GM19239 (cell line): ENCODE measurements around the gene HTT-AS.
"Not testable (repeated sequence)": the region's sequence is repeated elsewhere in the genome, so short reads cannot be mapped to it uniquely, and the experiment has no call there.

Experiments used
- DNase-seq: peaks from one replicate; pipeline ENCODE4 v3.0.0; 2011; ENCODE audit warnings: low spot score; ENCODE audit not compliant: insufficient read length
- FAIRE-seq: peaks from 2 replicates; lab custom pipeline; 2011; peaks lifted over from hg19 to GRCh38; lab: Jason Lieb, UNC

Gene HTT-AS

DNA sequence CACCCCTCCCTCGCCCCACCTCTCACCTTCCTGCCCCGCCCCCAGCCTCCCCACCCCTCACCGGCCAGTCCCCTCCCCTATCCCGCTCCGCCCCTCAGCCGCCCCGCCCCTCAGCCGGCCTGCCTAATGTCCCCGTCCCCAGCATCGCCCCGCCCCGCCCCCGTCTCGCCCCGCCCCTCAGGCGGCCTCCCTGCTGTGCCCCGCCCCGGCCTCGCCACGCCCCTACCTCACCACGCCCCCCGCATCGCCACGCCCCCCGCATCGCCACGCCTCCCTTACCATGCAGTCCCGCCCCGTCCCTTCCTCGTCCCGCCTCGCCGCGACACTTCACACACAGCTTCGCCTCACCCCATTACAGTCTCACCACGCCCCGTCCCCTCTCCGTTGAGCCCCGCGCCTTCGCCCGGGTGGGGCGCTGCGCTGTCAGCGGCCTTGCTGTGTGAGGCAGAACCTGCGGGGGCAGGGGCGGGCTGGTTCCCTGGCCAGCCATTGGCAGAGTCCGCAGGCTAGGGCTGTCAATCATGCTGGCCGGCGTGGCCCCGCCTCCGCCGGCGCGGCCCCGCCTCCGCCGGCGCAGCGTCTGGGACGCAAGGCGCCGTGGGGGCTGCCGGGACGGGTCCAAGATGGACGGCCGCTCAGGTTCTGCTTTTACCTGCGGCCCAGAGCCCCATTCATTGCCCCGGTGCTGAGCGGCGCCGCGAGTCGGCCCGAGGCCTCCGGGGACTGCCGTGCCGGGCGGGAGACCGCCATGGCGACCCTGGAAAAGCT lies at the start of gene HTT-AS, which contains the start of gene HTT:
Gene HTT-AS, minus strand, starts transcription at position 461 of the 768 bp plus-strand sequence.
Gene HTT, plus strand, starts transcription at position 604 of the 768 bp plus-strand sequence. Its CDS starts 145 bp downstream, at position 749.
- FAIRE-seq: peak; percentile 84
- peak; percentile 82 for DNase-seq

DNA sequence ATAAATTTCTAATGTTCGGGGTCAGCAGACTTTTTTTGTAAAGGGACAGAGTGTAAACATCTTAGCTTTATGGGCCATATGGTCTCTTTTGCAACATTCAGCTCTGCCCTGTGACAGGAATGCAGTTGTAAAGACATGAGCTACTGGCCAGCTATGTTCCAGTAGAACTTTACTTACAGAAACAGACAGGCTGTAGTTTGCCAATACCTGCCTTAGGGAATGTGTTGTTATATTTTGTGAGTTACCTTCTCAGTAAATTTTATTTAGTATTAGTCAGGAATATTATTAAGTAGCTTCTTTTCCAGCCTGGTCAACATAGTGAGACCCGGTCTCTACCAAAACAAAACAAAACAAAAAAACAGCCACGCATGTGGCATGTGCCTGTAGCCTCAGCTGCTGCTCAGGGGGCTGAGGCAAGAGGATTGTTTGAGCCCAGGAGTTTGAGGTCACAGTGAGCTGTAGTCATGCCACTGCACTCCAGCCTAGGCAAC lies 48.9 kb upstream of the HTT-AS start:
- FAIRE-seq (no peak), DNase-seq (no peak)

DNA sequence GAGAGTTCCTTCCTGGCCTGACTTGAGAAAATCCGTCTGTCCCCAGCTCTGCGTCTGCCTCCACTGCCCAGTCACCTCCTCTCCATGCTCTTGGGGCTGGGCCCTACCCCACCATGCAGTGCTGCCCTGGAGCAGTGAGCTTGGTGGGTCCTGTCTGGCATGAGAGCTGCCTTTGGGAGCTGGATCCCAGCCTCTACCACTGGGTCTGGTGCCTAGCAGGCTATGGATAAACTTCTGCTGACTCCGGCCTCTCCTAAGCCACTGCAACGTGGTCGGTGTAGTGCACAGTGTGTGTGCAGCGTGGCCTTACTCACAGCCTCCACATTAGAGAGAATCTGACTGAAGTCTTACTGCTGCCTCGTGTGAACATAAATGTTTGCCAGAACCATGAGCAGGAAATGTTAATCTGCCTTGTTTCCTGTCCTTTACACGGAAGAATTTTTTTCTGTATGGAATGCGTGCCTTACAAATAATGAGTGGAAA lies 47.8 kb upstream of the HTT-AS start:
- FAIRE-seq (no peak), DNase-seq (no peak)

DNA sequence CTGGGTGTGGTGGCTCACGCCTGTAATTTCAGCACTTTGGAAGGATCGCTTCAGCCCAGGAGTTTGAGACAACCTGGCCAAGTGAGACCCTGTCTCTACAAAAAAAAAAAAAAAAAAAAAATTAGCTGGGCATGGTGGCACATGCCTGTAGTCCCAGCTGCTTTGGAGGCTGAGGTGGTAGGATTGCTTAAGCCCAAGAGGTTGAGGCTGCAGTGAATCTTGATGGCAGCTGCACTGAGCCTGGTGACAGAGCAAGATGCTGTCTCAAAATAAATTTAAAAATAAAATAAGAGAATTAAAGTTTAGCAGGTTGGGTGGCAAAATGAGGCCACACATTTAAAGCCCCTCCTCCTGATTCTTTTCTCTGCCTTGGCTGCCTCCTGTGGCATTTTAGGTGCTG lies 47.3 kb upstream of the HTT-AS start:
- FAIRE-seq (no peak), DNase-seq (no peak)

DNA sequence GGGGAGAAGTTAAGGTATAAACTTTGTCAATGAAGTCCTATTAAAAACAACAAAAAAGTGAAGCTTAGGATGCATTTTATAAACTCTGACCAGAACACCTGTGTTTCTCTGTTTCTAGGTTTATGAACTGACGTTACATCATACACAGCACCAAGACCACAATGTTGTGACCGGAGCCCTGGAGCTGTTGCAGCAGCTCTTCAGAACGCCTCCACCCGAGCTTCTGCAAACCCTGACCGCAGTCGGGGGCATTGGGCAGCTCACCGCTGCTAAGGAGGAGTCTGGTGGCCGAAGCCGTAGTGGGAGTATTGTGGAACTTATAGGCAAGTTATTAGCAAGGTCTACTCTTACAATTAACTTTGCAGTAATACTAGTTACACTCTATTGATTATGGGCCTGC lies 46.8 kb upstream of the HTT-AS start:
- DNase-seq: no peak
- FAIRE-seq: no peak

DNA sequence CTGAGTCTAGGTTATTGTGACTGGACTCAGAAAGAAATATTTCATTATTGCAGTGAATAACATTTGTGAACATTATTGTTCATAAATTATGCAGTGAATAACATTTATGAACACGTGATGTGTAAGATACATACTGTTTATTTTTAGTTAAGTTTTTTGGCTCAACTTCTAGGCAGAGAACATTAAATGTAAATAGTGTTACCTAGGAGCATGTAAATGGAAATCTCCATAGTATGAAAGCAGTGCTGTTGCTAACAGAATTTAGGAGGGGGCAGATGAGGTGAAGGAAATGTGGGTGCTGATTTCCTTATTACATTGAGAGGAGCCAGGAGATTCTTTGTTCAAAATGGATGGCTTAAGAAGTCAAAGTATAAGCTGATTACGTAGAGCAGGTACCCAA lies 45.1 kb upstream of the HTT-AS start:
- FAIRE-seq (no peak), DNase-seq (no peak)

DNA sequence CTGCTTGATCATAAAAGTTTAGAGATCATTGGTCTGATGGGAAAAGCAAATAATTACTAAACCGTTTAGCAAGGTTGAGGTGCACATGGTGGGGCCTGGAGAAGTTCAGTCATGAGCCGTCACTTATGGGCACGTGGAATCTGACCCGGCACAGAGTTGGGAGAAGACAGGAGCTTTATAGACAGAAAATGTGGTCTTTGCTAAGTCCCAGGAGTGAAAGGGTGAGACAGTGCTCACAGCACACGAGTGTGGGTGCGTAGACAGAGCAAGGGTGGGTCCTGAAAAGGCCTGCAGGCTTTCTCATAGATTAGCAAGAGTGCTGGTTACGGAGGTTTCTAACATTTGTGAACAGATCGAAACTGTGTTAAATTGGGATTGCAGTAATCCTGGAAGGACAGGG lies 44.0 kb upstream of the HTT-AS start:
- FAIRE-seq (no peak), DNase-seq (no peak)

DNA sequence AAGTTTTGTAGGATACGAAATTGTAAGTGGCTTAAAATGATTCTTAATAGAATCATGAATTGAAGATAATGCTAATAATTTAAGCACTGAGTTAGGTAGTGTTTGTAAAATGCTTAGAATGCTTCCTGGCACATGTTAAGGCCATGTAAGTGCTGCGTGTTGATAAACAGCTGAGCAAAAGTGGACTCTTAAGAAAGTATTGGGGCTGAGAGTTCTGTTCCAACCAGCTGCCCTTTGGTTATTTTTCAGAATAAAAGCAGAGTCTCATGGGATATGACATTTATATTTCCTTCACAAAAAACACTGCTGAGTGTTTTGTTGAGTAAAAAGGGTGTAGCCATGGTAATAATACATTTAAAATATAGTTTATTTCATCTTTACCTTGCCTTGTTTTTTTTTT lies 42.6 kb upstream of the HTT-AS start:
- no peak for DNase-seq
- no peak for FAIRE-seq

DNA sequence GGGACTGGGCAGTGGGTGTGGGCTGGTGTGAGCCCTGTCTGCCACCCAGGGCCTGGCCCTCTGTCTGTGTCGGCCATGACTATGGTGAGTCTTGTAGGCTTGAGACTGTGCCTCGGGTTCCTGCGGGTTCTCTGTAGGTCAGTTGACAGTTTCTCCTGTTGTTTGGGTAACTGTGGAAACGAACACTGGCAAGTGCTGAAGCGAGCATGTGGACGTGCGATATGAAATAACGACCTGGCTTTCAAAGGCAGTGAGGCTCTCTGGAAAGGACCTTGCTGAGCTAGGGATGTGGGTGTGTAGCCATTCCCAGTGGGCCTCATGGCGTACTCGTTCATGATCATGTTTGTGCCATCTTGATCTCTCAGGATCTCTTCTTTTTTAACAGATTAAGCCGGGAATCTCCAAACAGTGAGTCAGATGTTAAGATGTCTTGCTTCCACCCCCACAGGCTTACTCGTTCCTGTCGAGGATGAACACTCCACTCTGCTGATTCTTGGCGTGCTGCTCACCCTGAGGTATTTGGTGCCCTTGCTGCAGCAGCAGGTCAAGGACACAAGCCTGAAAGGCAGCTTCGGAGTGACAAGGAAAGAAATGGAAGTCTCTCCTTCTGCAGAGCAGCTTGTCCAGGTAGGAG lies 41.4 kb upstream of the HTT-AS start:
- FAIRE-seq: no peak
- no peak for DNase-seq

DNA sequence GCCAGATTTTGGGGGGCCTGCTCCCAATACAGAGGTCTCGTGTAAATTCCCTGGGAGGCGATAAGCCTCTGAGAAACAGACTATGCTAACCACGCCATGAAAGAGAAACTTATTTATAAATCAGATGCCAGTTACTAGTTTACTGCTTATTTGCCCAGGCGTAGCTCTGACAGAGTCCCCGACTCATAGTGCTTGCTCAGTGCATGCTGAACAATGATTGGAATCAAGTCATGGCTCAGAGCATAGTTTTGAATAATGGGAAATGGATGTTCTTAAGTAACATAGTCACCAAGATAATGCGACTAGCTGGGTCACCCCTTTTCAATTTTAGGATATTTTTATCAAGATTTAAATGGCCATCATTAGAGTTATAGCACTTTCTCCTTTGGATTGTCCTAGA lies 40.0 kb upstream of the HTT-AS start:
- FAIRE-seq: no peak
- DNase-seq: no peak

DNA sequence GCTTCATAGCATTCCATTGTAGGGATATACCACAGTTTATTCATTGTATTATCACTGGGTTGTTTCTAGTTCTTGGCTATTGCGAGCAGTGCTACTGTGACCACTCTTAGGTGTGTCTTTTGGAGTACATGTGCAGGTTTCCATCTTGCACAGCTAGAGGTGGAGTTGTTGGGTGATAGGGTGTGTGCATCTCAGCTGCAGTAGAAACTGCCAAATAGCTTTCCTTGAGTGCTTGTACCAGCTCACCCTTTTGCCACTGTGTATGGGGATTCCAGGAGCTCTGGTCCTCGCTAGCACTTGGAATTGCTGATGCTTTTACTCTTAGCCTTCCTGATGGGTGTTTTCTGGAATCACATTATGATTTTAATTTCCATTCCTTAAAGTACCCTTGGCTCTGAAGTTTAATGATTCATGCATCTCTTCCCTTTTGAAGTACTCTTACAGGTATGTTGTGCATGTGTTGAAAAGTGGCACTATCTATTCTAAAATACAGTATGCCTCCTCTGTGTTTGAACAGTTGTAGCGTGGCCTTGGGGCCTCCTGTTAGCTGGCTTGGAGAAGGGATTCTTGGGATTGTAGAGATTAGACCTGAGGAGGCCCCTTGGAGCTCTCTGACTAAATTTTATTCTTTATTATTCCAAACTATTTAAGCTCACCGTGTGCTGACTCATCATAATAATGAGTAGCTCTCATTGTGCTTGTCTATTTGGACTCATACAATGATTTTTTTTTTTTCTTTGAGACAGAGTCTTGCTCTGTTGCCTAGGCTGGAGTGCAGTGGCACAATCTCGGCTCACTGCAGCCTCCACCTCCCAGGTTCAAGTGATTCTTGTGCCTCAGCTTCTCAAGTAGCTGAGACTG lies 38.5 kb upstream of the HTT-AS start:
- no peak for DNase-seq

DNA sequence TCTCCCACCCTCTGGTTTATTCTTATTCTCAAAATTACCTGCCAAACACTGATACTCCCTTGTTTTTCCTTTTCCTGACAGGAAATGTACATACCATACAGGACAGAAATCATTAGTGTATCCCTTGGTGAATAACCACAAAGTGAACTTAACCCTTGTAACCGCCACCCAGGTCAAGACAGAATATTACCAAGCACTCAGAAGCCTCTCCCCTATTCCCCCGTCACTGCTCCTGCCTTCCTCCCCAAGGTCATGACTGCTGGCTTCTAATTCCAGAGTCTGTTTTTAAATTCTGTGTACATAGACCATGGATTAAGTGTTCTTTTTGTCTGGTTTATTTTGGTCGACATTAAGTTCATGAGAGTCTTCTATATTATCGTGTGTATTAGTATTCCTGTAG lies 37.9 kb upstream of the HTT-AS start:
- DNase-seq: no peak
- FAIRE-seq: no peak

More for the DNA sequence above, 38.5 kb upstream of the HTT-AS start:
- FAIRE-seq: no peak

DNA sequence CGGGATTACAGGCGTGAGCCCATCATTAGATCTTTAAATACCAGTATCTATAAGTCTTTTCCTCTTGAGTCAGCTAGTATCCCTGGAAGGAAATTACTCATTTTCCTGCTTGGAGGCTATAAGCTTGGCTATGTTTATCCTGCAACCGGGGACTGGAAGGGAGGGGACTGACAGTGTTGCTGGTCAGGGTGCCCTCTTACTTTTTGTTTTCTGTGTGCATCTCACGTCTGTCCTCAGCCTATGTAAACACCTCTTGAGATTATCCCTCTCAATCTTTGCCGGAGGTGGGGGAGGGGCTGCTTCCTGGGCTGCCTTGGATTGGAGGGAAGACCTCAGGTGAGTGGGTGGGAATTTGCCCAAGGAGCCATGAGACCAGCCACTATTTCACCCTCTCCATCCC lies 37.1 kb upstream of the HTT-AS start:
- FAIRE-seq (no peak), DNase-seq (no peak)

DNA sequence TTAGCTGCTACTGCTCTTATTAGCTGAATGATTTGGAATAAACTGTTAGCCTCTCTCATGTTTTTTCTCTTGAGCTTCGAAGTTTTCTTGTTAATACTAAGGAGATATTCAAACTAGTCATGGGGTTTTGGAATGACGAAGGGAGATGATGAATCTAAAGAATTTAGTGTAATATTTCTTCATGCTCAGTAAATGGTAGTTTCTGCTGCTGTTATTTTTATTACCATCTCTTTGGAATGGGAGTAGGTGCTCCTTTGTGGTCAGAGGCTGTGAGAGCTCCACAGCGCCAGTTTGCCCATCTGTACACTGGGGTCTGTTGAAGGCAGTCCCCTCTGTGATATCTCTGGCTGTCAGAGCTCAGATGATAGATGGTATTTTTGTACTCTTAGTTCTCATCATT lies 33.9 kb upstream of the HTT-AS start:
- DNase-seq (no peak), FAIRE-seq (no peak)

DNA sequence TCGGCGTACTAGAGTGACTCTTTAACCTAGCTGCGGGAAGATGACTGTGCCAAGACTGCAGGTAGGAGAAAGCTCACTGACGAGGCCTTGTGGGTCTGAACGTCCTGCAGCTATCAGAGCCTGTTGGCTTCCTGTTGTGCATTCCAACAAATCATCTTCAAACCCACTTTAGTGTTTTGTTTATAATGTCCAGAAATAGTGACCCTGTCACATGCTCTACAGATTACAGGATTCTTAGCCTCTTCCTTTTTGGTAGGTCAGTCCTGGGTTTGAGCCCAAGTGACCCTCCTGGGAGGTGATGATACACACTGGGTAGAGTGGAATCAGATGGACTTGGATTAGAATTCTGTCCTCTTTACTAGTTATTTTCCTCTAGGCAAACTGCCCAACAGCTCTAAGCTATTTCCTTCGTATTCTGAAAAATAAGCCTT lies 33.4 kb upstream of the HTT-AS start:
- no peak for FAIRE-seq
- DNase-seq: no peak

DNA sequence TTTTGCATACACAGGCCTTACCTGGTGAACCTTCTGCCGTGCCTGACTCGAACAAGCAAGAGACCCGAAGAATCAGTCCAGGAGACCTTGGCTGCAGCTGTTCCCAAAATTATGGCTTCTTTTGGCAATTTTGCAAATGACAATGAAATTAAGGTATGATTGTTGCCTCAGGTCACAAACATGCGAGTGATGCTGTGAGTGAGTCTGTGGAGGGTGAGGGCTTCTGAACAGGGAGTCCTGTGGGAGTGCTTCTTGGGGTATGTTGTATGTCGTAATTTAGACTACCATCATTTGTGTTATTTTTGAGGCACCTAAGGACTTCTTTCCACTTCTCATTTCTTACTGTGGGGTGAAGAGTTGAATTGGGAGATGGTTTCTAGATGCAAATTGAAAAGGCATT lies 32.9 kb upstream of the HTT-AS start:
- FAIRE-seq (no peak), DNase-seq (no peak)

DNA sequence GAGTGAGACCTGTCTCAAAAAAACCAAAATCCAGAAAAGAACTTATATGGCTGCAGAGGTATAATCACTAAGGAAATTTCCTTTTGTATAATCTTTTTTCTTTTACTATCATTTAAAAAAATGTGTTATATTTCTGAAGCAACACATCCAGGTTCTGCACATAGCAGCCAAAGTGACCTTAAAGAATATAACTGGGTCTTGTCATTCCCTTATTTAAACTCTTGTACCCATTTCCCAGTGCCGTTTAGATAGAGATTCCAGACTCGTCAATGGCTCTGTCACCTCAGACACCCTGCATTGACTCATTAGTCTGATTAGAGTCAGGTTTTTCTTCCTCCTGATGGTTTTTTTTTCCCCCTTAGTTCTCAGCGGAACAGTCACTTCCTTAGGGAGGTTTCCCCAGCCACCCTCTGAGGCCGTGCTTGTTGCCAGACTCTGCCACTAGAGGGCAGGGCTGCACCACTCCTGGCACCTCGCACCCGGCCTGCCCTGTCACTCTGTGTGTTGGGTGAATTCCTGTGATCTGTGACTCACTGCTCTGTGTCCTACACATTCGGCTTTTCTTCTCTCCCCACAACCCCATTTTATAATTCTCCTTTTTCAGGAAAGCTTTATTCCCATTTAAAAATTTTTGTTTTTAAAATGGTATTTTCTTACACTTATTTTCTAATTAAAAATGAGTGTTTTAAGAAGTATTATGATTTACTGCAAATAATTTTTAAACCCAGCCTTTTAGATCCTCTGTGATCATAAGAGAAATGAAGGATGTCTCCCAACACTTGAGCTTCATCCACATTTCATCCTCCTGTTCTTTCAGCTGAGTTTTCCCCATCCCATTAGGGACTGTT lies 32.2 kb upstream of the HTT-AS start:
- FAIRE-seq (peak; percentile 91), DNase-seq (peak; percentile 77)

DNA sequence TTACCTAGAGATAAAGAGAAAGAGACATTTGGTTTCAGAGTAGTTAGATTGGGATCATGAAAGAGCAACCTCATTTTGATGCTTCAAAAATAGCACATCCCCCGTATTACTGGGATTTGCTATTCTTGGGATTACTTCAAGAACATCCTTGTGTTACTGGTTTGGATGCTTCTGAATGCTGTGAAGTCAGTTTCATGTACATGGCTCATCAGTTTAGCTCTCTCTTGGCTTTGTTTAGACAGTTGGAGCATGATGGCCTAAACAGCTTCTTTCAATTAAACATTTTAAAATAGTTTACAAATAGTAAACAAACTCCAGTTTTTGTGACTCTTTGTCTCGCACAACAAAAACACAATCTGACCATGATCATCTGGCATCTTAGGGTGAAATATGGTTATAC lies 24.0 kb upstream of the HTT-AS start:
- DNase-seq (no peak), FAIRE-seq (no peak)

DNA sequence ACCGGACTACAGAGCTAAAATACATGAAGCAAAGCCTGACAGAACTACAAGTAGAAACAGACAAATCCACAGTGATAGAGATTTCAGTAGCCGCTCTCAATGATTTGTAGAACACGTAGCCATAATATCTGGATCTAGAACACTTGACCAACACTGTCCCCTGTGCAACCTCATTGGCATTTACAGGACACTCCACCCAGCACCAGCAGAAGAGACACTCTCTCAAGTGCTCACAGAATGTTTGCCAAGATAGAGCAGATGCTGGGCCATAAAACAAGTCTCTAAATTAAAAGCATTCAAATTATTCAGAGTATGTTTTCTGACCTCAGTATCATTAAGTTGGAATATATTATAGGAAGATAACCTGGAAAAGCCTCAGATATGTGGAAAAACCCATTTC lies 21.9 kb upstream of the HTT-AS start:
- DNase-seq (no peak), FAIRE-seq (no peak)

DNA sequence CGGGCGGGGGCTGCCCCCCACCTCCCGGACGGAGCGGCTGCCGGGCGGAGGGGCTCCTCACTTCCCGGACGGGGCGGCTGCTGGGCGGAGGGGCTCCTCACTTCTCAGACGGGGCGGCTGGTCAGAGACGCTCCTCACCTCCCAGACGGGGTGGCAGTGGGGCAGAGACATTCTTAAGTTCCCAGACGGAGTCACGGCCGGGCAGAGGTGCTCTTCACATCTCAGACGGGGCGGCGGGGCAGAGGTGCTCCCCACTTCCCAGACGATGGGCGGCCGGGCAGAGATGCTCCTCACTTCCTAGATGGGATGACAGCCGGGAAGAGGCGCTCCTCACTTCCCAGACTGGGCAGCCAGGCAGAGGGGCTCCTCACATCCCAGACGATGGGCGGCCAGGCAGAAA lies 20.4 kb upstream of the HTT-AS start:
- DNase-seq, FAIRE-seq: not testable (repeated sequence)
